GM21367 (cell line): ENCODE measurements around the gene TRPM2.
"Not testable (repeated sequence)": the region's sequence is repeated elsewhere in the genome, so short reads cannot be mapped to it uniquely, and the experiment has no call there.

ENCODE experiments used
- ATAC-seq: cut with Tn5 transposase; IDR thresholded peaks from one replicate; pipeline ENCODE4 v1.9.1; 2021; ENCODE audit not compliant: unreplicated experiment

TRPM2 gene

DNA sequence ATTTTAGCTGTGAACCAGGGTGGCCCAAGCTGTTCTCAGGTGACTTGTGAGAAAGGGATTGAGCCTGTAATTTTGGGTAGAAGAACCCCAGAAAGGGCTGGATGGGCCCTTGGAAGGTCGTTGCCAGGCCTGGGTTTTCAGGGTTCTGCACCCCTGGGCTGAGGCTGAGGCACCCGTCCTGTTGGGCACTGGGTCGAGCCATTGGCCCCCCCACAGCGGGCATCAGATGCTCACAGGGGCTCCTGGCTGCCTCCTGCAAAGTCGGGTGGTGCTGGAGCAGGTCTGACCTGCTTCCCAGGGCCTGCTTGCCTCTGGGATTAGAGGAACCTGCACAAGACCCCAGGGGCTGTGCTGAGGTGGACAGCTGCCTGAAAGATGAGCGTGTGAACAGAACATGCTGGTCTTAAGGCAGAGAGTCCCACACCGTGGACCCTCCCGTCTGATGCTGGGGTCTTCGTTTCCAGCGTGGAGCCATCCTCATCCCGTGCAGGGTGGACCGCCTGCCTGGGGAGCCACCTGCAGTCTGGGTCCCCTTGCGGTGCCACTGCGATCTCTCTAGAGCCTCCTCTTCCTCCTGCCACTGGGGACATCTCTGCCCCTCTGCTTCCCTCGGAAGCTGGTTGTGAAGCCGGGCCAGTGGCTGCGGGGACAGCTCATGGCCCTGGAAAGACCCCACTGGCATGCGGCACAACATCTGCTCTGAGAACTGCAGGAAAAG, 1.7 kb upstream of the TRPM2 start:
- ATAC-seq = no peak

GRCh38 chr21:44352253-44352860, 1.1 kb upstream of the TRPM2 start:
- no peak for ATAC-seq

- no peak for ATAC-seq
Measured at GRCh38 chr21:44354001-44354405, 582 bp downstream of the TRPM2 start.

- no peak for ATAC-seq
Measured at GRCh38 chr21:44354775-44355771, 1.7 kb downstream of the TRPM2 start.

DNA sequence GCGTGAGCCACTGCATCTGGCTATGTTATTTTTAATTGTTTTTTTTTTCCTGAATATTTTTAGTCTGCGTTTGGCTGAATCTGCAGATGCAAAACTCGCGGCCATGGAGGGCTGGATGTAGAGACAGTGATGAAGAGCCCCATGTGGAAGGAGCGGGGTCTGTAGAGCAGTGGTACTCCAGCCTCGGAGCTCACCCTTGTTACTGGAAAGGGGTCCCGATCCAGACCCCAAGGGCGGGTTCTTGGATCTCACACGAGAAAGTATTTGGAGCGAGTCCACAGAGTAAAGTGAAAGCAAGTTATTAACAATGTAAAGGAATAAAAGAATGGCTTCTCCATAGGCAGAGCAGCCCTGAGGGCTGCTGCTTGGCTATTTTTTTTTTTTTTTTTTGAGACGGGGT, 2.7 kb downstream of the TRPM2 start:
- ATAC-seq = no peak

GRCh38 chr21:44356636-44357035, 3.2 kb downstream of the TRPM2 start:
- no peak for ATAC-seq

DNA sequence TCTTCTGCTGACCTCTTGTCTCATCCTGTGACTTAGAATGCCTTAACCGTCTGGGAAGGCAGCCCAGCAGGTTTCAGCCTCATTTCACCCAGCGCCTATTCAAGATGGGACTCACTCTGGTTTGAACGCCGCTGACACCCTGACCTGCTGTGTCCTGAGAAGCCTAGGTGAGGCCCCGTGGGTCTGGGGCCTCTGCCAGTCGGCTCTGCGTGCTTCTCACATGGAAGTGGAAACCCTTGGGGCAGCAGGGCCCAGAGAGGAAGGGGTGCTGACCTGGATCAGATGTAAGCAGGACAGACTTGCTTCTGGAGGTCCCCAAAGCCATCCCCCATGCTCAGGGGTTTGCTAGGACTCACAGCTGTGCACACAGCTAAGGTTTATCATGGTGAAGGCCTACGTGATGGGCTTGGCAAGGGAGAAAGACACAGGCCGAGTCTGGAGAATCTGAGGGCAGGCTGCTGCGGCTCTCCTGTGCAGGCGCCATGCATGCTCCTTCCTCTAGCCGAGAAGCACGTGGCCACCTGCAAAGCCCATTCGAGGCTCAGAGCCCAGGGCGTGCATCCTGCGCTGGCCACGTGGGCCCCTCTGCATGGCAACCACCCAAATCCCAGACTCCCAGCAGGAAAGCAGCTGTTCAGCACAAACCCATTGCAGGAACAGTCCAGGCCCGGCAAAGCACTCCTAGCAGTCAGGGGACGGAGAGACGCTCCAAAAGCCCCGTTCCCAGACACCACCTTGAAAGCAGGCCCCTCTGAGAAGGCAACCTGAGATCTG, 3.8 kb downstream of the TRPM2 start:
- ATAC-seq = no peak

GRCh38 chr21:44359396-44359795, 6.0 kb downstream of the TRPM2 start:
- no peak for ATAC-seq

DNA sequence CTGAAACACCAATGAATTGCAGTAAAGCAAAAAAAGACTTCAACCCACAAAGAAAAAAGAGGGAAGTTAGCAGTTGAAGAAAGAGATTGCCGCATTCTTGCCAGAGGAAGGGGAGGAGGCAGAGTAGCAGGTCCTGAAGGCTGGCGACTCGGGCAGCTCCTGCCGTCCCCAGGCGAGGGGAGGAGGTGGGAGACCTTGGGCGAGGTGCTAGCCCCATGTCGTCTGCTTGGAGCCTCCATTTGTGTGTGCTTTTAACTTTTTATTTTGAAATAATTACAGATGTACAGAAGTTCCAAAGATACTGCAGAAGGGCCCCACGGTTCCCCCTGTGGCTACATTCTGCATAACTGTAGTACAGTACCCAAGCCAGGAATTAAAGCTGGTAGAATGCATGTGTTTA, 6.7 kb downstream of the TRPM2 start:
- no peak for ATAC-seq

GRCh38 chr21:44361903-44362302, 8.5 kb downstream of the TRPM2 start:
- ATAC-seq = not testable (repeated sequence)

- ATAC-seq = no peak
Measured at GRCh38 chr21:44363278-44363677, 9.9 kb downstream of the TRPM2 start.

DNA sequence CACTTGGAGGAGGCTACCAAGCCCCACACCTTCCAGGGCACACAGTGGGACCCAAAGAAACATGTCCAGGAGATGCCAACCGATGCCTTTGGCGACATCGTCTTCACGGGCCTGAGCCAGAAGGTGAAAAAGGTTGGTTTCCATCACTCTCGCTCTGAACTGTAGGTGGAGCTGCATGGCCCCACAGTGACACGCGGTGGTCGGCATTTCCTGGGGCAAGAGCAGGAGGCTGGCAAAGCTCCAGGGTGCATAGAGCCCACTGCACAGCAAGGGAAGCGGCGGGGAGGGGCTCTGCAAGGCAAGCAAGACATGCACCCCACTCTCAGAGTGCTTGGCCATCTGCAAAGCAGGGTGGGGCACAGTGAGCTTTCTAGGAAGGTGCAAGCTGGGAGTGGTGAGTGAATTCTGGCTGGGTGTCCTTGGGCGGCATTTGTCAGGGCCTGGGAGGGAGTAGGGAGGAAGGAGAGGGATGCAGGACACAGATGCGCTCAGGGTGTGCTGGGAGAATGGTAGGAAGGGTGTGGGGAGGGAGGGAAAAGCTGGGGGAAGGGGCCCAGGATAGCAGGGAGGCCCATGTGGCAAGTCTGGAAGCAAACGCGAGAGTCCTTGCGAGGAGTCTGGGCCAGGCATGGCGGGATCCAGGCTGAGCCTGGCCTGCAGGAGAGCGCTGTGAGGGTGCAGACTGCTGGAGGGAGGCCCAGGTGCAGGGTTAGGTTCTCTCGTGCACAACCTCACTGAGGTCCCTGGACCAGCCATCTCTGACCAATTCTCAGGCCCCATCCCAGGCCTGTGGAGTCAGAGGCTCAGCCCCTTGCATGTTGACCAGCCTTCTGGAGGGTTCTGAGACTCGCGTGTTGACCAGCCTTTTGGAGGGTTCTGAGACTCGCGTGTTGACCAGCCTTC, 11.0 kb downstream of the TRPM2 start:
- ATAC-seq = no peak

- ATAC-seq = no peak
Measured at GRCh38 chr21:44365251-44365966, 12.0 kb downstream of the TRPM2 start.

DNA sequence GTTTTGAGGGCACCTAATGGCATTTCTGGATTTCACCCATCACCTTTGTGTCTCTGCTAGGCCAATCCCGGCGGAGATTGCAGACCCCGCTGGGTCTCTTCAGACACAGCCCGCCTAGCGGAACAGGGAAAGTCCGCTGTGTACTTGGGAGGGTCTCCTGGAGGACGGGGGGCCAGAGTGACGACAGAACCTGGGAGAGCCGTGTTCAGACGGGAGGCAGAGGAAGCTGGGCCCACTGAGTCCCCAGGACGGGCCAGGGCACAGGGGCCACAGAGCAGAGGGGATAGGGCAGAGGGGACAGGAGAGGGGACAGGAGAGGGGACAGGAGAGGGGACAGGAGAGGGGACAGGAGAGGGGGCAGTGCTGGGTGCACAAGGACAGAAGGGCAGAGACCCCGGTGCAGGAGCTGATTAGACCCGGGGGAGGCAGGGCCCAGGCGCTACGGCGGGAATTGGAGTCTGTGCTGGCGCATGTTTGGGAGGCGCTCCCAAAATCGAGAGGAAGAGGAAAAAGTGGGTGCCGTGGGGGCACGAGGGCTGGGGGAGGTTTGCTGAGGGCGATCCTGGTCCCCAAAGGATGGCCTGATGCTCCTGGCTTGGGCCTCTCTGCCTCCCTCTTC, 12.7 kb downstream of the TRPM2 start:
- no peak for ATAC-seq

GRCh38 chr21:44366586-44367211, 13.3 kb downstream of the TRPM2 start:
- ATAC-seq = no peak

DNA sequence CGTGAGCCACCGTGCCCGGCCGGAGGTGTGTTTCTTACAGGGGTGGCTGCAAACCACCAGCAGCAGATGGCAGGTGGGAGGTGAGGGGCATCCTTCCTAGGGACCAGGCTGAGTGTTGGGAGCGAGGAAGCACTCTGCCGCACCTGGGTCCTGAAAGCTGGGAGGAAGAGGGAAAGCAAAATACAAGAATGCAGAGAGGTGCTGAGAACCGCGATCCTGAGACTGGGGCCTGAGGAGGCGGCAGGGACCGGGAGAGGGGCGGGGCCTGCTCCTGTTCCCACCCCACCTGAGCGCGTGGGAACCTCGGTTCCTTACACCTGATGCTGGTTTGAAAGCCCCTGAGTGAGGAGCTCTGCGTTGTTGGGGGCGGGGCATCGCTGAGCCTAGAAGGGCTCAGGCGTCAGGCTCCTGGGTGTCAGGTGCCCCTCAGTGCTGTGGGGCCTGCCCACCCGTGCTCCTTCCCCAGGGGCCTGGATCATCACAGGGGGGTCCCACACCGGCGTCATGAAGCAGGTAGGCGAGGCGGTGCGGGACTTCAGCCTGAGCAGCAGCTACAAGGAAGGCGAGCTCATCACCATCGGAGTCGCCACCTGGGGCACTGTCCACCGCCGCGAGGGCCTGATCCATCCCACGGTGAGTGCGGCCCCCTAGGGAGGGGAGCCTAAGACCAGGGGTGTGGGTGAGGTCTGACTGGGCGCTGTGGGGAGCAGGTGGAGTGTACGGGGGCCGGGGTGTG, 15.5 kb downstream of the TRPM2 start:
- ATAC-seq = no peak

- no peak for ATAC-seq
Measured at GRCh38 chr21:44370027-44370735, 16.8 kb downstream of the TRPM2 start.
